CD4-positive, alpha-beta T cell treated with Interleukin-6 for 4 hours (primary cell): Measurements from ENCODE around the gene EIF4EBP3.
A peak's percentile ranks its signal among the peaks of the same experiment; 100 is the strongest.

ENCODE experiments used
- DNase-seq: peaks from one replicate; pipeline ENCODE4 v3.0.0-alpha.2; 2020; ENCODE audit warnings: mixed read lengths

EIF4EBP3 gene

DNA sequence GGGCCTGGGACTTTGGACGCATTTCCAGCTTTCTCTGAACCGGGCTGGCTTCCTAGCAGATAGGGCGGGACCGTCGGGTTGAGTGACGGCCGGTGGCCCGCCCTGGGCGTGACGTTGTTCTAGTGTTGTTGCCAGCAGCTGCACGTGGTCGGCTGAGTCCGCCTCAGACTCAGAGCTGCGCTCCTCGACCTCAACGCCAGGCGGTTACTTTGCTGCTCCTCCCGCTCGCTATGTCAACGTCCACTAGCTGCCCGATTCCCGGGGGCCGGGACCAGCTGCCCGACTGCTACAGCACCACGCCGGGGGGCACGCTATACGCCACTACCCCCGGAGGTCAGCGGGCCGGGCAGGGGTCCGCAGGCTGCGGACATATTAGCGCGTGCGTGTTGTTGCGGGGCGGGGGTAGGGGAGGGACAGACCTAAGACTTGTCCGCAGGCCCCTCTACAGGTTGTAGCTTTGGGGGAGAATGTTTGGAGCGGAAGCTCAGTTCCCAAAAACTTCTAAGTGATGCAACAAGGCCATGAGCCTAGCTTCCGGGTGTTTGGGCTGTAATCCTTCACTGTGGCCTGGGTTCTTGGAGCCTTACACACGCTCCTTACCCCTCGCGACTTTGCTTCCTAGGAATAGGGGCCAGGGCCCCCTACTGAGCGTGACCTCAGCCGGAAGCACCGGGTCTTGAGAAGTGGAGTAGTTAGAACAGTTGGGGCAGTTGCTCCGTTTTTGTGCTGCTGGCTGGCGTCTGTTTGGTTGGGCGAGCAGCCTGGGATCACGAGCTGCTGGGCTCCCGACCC lies at the start of gene EIF4EBP3:
Gene EIF4EBP3, plus strand, starts transcription at position 155 of the 792 bp plus-strand sequence. Its CDS starts 76 bp downstream, at position 231.
- peak; percentile 91 for DNase-seq

DNA sequence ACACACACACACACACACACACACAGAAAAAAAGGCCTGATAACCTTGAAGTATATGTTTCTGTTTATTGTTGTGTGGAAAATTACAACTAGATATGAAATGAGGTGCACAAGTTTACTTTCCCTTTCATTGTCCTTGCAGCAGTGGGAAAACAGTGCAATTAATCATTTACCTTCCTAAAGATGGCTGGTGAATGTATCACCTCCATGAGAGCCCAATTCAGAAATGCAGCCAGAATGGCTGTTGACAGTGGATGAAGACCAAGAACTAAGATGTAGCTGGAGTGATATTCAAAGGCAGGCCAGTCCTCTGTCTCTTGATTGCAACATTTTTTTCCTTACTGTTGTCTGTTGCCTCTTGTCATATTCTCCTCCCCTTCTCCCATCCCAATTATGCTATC lies 49.6 kb upstream of the EIF4EBP3 start:
- no peak for DNase-seq

DNA sequence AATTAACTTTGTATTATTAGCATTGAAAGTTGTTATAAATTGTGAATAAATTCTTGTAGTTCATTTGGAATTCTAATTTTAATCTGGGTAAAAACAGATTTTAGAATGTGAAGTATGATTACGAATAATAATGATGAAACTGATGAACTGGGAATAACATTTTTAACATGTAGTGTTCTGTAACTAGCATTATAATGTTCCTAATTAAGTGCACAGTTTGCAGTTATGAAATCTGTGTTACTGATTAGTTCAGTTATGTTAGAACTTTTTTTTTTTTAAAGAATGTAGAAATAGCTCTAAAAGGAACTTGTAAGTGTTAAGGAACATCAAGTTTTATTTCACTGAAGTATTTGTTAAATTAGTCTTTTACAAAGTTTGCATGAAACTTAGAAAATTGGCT lies 48.9 kb upstream of the EIF4EBP3 start:
- no peak for DNase-seq

DNA sequence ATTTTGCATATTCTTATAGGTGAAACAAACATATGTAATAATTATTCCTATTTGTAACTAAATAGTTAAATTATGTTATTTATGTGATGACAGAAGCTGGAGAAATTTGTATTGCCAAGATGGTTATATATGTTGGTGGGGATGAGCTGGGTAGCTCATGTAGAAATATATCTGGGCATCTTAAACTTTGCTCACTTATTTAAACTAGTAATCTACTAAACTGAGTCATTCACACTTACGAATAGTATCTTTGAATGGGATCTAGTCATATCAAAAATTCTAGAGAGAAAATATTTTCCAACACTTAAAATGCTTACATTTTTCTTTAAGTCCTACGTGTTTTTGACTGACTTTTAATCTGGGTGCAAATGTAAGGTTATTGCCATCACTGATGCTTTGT lies 44.6 kb upstream of the EIF4EBP3 start:
- DNase-seq = no peak

DNA sequence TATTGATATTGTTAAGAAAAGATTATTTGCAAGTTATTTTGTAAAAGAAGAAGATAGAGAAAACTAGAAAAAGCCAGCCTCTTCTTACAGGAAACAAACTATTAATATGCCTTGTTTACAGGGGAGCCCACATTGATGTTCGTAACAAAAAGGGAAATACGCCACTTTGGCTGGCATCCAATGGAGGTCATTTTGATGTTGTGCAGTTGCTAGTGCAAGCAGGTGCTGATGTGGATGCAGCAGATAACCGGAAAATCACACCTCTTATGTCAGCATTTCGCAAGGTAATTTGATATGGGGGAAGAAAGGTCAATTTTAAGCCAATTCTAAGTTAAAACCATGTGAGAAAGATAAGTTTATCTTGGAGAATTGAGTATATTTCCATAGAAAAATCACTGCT lies 37.6 kb upstream of the EIF4EBP3 start:
- DNase-seq = no peak

DNA sequence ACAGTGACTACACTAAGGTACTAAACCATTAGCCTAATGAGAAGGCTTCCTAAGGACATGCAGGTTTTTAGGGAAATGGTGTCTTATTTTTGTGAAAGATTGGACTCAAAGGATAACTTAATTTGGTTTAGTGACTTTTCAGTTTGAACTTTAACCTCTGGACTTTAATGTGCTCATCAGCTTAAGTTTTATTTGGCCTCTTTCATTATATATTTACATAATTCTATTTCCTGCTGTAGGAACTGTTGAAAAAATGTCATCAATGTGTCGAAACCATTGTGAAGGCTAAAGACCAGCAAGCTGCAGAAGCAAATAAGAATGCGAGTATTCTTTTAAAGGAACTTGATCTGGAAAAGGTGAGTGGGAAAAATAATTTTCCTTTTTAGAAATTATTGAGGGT lies 34.3 kb upstream of the EIF4EBP3 start:
- no peak for DNase-seq

DNA sequence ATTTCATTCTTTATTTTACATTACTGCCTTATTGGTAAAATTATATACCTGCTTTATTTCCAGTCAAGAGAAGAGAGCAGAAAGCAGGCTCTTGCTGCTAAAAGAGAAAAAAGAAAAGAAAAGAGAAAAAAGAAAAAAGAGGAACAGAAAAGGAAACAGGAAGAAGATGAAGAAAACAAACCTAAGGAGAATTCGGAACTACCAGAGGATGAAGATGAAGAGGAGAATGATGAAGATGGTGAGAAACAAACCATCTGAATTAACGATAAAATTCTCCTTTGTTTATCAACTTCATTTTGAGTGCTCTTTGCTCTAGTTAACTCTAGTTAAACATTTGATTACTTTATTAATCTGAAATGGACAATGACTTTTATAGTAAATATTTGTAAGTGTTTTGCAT lies 23.5 kb upstream of the EIF4EBP3 start:
- no peak for DNase-seq

DNA sequence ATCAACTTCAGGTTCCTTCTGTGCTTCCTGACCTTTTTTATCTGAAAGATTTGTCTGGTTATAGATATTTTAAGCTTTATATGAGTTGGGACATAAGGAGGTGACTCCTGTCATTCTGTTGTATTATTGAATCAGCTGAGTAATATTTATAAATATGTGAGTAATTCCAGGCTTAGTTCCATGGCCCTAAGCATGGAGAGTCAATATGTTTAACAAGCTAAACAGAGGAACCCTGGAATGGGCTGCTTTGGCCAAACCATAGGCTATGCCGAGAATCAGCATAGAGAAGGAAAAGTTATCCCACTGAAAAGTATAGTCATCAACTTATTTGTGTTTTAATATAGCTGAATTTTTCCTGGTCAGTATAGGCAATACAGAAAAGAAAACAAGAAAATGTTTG lies 7.2 kb upstream of the EIF4EBP3 start:
- no peak for DNase-seq

DNA sequence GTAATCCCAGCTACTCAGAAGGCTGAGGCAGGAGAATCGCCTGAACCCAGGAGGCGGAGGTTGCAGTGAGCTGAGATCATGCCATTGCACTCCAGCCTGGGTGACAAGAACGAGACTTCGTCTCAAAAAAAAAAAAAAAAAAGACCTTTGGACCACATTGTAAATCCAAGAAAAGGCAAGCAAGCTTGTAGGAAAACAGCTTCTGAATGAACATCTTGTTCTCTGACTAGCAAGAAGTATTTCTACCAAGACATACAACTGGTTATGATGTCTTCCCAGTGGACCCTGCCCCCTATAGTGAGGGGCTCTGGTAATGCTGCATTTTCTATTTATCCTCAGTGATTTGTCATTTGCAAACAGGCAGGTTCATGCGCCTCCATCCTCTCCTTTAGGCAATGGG lies 4.5 kb upstream of the EIF4EBP3 start:
- DNase-seq = no peak

DNA sequence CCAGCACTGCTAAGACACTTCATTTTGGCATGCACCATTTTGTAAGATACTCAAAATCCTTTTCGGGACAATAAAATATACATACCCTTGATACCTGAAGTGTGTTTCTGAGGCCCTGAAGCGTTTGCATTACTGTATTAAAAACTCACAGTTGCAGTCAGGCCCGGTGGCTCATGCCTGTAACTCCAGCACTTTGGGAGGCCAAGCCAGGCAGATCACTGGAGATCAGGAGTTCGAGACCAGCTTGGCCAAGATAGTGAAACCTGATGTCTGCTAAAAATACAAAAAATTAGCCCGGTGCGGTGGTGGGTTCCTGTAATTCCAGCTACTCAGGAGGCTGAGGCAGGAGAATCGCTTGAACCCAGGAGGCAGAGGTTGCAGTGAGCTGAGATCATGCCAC lies 2.5 kb upstream of the EIF4EBP3 start:
- no peak for DNase-seq

DNA sequence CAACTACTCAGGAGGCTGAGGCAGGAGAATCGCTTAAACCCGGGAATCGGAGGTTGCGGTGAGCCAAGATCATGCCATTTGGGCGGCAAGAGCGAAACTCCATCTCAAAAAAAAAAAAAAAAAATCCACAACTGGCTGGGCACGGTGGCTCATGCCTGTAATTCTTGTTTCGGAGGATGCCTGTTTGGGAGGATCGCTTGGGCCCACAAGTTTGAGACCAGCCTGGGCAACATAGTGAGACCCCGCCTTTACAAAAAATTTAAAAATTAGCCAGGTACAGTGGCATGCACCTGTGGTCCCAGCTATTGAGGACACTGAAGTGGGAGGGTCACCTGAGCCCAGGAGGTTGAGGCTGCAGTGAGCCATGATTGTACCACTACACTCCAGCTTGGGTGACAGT lies 1.9 kb upstream of the EIF4EBP3 start:
- DNase-seq = no peak

DNA sequence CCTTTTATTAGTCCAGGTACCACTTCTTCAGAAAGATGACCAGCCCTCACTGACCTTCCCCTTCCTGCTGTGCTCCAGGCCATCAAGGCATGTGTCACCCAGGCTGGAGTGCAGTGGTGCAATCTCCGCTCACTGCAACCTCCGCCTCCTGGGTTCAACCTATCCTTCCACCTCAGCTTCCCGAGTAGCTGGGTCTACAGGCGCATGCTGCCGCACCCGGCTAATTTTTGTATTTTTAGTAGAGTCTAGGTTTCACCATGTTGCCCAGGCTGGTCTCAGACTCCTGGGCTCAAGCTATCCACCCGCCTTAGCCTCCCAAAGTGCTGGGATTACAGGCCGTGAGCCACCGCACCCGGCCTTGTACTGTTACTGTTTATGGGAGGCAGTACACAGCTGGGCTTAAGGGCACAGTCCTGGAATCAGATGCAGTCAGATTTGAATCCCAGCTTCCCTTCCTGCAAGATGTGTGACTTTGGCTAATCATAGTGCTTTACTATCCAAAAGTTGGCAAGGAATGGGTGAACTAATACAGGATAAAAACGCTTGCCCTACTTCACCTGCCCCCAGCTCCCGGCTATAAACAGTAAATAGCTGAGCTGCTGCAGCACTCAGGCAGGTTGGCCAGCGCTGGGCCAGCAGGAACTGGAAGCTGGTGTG lies 483 bp upstream of the EIF4EBP3 start:
- DNase-seq = no peak

DNA sequence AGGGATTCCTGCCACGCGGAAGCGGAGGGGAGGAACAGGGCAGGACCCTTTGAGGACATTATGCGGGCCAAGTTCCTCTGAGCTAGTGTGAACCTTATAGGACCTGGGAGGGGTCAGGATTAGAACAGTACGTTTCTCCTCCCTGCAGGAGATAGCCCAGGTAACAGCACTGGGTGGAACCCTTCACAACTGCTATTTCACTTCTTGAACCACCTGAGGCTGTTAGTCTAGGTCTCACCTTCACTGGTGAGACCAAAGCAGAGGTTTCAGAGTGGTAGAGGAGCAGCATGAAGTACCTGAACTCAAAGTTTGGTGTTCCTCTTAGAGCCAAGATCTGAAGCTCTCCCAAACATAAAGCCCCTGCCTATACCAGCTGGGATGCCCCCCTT lies 832 bp downstream of the EIF4EBP3 start:
- no peak for DNase-seq

DNA sequence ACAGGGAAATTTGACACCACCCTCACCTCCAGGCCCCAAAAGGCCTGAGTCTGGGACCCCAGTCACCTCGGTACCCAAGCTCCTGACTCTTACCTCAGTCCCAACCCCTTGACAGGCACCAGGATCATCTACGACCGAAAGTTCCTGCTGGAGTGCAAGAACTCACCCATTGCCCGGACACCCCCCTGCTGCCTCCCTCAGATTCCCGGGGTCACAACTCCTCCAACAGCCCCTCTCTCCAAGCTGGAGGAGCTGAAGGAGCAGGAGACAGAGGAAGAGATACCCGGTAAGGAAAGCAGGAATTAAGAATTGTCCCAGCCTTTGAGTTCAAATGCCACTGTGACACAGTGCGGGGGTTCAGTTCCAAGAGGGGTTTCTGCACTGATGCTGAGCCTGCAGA lies 1.3 kb downstream of the EIF4EBP3 start:
- no peak for DNase-seq

DNA sequence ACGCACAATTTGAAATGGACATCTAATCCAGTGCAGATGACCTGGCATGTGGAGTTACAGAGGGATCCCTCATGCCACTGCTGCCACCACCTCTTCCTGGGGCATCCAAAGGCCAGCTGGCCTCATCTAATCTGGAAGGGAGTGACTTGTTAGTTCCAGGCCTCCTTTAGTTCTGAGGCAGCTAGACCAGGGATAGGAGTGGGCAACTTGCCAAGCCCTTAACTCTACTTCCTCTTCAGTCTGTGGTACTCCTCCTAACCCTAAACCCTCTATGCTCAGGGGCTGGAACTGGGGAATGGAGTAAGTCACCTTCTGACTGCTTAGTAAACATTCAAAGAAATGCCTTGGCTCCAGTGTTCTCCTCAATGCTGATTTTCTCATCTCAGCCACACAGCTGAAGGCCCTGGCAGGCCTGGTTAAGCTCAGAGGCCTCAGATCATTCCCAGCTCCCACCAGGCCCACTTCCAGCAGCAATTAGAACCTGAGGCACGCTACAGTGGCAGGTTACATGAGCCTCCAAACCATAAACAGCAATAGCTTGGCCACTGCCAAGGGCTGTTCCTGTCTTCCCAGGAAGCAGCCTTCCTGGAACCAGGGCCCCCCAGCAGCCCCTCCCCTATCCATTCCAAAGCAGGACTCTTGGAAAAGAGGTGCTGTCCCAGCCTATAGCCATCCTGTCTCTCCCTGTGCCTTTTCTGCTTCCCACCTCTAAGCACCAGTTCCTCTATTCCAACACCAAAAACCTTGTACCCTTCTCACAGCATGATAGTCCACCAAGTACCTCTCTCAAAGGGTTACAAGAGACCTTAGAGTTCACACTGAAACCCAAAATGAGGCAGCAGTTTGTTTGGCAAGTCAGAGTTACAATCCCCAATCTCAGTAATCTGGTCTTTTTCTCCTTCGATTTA lies 2.0 kb downstream of the EIF4EBP3 start:
- DNase-seq = peak; percentile 42

DNA sequence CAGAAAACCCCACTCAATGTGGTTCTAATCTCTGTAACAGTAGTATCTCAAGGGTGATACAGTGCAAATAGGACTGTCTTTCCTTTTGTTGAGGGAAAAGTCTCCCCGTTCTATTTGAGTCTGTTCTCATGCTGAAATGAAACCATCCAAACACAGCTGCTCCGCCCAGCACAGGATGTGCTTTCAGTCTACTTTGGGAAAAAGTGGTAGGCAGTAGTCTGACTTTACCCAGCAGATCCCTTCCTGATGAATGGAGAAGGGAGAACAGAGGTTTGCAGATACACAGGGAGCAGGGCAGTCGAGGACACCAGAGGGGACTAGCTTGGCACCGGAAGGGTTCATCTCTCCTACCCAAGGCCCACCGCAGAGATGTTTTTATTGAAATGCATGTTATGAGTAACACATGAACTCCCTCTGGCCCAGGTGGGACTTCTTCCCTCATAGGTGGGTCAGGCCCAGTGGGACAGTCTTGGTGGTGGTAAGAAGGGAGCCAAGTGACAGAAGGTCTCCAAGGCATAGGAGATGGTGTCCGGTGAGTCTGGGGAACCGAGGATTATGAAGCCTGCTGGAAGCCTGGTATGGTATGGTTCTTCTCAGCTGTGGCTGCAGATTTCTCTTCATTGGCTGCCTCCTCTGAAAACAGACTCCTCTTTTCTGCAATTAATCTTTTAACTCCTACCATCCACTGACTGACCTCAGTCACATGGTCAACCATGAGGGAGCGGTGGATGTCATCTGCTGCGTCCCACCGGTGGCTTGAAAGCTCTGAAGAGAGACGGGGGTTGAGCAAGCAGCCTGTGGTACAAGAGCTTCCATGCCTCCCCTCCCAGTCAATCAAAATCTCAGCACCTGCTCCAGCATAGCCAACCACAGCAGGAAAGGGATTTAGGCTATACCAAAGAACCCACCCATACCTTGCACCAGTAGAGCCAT lies 3.0 kb downstream of the EIF4EBP3 start:
- no peak for DNase-seq

DNA sequence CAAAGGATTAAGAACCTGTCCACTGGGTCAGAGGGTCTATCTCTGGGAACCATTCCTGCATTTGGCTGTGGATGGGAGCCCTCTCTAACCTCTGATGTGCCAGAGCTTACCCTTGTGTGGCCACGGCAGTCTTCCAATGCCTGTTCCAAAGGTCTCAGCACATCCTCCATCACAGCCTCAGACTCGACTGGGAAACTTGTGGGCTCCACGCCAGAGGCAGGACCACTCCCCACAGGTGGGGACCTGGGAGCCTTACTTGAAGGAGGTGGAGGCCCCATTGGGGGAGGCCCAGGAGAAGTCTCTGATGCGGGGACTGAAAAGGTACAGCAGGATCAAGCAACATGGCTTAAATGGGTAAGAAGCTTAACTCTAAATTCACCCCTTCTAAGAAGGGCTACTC lies 4.4 kb downstream of the EIF4EBP3 start:
- no peak for DNase-seq

DNA sequence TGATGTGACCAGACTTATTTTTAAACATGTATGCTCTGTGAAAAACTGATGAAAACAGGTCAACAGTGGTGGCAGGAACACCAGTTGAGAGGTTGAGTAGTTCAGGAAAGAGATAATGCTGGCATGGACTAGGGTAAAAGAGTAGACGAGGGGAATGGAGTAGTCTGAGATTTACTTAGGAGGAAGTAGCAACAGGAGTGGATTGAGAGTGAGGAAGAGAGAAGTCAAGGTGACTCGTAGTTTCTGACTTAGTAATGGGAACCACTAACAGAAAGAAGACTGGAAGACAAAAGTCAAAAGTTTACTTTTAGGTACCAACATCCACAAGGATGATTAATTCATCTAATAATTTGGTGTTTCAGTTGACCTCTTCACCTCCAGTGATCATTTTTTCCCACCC lies 6.2 kb downstream of the EIF4EBP3 start:
- DNase-seq = no peak

DNA sequence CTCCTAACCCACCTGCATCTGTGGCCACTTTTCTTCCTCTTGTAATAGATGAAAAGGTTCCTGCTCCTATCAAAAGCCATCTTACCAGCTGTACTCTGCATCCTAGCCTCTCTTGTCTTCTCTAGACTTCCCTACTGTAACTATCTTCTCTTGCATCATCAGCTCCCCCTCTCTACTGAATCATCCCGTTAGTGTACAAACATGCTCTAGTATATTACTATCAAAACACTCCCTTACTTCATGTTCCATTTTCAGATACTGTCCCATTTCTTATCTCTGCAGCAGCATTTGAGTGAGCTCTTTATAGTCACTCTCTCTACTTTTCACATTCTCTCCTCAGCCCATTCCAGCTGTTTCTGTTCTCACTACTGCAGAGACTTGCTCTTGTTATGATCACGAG lies 7.0 kb downstream of the EIF4EBP3 start:
- DNase-seq = no peak

DNA sequence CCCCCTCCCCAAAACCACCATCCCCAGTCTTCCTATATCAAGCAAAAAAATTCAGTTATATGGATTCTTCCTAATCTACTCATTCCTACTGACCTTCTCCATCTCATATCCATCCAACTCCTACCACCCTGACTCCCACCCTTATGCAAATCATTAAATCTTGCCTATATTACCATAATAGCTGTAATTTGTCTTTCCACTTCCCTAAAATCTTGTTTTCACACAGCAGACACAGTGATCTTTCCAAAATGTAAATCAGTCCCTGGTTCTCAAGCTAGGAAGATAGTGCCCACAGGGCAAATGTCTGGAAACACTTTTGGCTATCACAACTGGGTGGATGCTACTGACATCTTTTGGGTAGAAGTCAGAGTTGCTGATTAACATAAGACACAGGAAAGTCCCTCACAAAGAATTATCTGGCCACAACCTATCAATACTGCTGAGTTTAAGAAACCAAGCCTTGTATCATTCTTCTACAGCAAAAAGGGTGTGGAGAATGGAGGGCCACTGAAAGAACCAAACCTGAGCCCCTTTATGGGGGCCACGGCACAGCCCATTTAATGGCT lies 8.4 kb downstream of the EIF4EBP3 start:
- no peak for DNase-seq

DNA sequence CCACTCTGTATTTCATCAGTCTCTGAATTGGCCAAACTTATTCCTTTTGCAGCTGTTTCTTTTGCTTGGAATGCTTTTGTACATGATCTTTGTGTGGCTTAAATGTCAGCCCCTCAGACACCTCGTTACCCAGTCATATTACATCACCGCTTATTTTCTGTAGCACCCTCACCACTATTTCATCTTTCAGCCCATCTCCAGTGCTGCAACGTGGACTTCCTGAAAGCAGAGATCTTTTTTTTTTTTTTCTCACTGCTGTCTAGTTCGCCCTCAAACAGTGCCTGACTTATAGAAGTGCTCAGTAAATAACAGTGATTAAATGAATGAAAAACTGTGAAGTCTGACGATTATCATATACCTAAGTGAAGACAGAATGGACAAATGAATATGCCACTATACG lies 9.0 kb downstream of the EIF4EBP3 start:
- DNase-seq = no peak
